ENCODE measurements around the gene AJAP1. TPM values are rescaled to one million over a fixed set of nuclear protein-coding genes. Genes with fewer than 3 reads are reported as not detected.

Gene AJAP1
- total and polyA plus RNA-seq, 2 donors (not counting 1 experiment from before 2014, with no cell fraction given): not detected

GRCh38 chr1:4699376-4700301, 45.2 kb downstream of the AJAP1 start:
- intact Hi-C loops (cut with micrococcal nuclease): no loop called here
- DNase-seq (no peak), ATAC-seq (ENCODE audit: low read depth) (no peak)
- Histone ChIP-seq H3K9me3 (ENCODE audit: control extremely low read depth in 1 of 3, control insufficient read depth in 2 of 3, insufficient read depth in 1 of 3, low read length in 2 of 3) (peaks cover 0 to 16% (median 0%) of the 10 kb centered on the region in 3 donors), H2AFZ (ENCODE audit: insufficient read depth, low read depth, low read length, poor library complexity, severe bottlenecking) (no peak overlapping the region), H3K9ac (ENCODE audit: low read length) (no peak overlapping the region), H3K4me1 (ENCODE audit: control insufficient read depth in 2 of 2, insufficient read depth in 2 of 2, low read length in 2 of 2) (no peaks in the 10 kb centered on the region), H3K79me2 (ENCODE audit: control insufficient read depth, insufficient read depth, low read length) (no peaks in the 10 kb centered on the region), H3K36me3 (replicated peaks in 1 of 2; ENCODE audit: control extremely low read depth in 1 of 2, control insufficient read depth in 1 of 2, extremely low read depth in 1 of 2, insufficient read depth in 2 of 2, low read length in 1 of 2) (no peaks in the 10 kb centered on the region), H3K27me3 (replicated peaks in 1 of 4; ENCODE audit: control extremely low read depth in 1 of 4, control insufficient read depth in 3 of 4, insufficient read depth in 4 of 4, low read length in 3 of 4) (no peaks in the 10 kb centered on the region), H3K27ac (ENCODE audit: low read length in 2 of 2) (no peak overlapping the region), H3K4me3 (ENCODE audit: control extremely low read depth in 1 of 5, extremely low read depth in 1 of 5, insufficient read depth in 1 of 5, low read depth in 2 of 5, low read length in 4 of 5) (no peak overlapping the region), H4K20me1 (ENCODE audit: control insufficient read depth, insufficient read depth, low read length, poor library complexity, severe bottlenecking) (no peaks in the 10 kb centered on the region), H3K4me2 (replicated peaks; ENCODE audit: low read depth, low read length, poor library complexity, severe bottlenecking) (no peak overlapping the region)
- TF ChIP-seq EZH2 (IDR thresholded peaks at IDR 0.05; ENCODE audit: borderline replicate concordance, insufficient read depth, low read depth, low read length, poor library complexity, severe bottlenecking) (no peak), CTCF (IDR thresholded peaks at IDR 0.05) (no peak)
- 78% methylated on average over 13 of the region's 21 CpGs for WGBS (ENCODE audit: insufficient coverage)
- Mint-ChIP-seq H3K4me3 (no peak overlapping the region), H3K27me3 (no peaks in the 10 kb centered on the region), H3K27ac (no peak overlapping the region), H3K4me1 (no peaks in the 10 kb centered on the region), H3K9me3 (ENCODE audit: insufficient read depth) (no peaks in the 10 kb centered on the region)
- ChIA-PET POLR2A (no interaction called here), CTCF (no interaction called here)

GRCh38 chr1:4700801-4701200, 46.4 kb downstream of the AJAP1 start:
- no peak overlapping the region for H3K4me3 ChIP-seq (ENCODE audit: control extremely low read depth in 1 of 5, extremely low read depth in 1 of 5, insufficient read depth in 1 of 5, low read depth in 2 of 5, low read length in 4 of 5)
- WGBS (ENCODE audit: insufficient coverage): 85% methylated on average over 13 of the region's 13 CpGs
- Mint-ChIP-seq H3K27ac (no peak overlapping the region), H3K9me3 (ENCODE audit: insufficient read depth) (no peaks in the 10 kb centered on the region), H3K4me3 (no peak overlapping the region), H3K4me1 (no peaks in the 10 kb centered on the region), H3K27me3 (no peaks in the 10 kb centered on the region)
- no peak overlapping the region for H3K27ac ChIP-seq (ENCODE audit: low read length in 2 of 2)
- intact Hi-C loops (cut with micrococcal nuclease): no loop called here
- H3K4me2 ChIP-seq (replicated peaks; ENCODE audit: low read depth, low read length, poor library complexity, severe bottlenecking): no peak overlapping the region
- no peak overlapping the region for H2AFZ ChIP-seq (ENCODE audit: insufficient read depth, low read depth, low read length, poor library complexity, severe bottlenecking)
- ATAC-seq (ENCODE audit: low read depth): no peak
- ChIA-PET POLR2A (no interaction called here), CTCF (no interaction called here)
- H3K79me2 ChIP-seq (ENCODE audit: control insufficient read depth, insufficient read depth, low read length): no peaks in the 10 kb centered on the region
- H3K9ac ChIP-seq (ENCODE audit: low read length): no peak overlapping the region
- DNase-seq: no peak
- H3K27me3 ChIP-seq (replicated peaks in 1 of 4; ENCODE audit: control extremely low read depth in 1 of 4, control insufficient read depth in 3 of 4, insufficient read depth in 4 of 4, low read length in 3 of 4): no peaks in the 10 kb centered on the region
- TF ChIP-seq EZH2 (IDR thresholded peaks at IDR 0.05; ENCODE audit: borderline replicate concordance, insufficient read depth, low read depth, low read length, poor library complexity, severe bottlenecking): no peak
- no peak for TF ChIP-seq CTCF (IDR thresholded peaks at IDR 0.05)
- H3K9me3 ChIP-seq (ENCODE audit: control extremely low read depth in 1 of 3, control insufficient read depth in 2 of 3, insufficient read depth in 1 of 3, low read length in 2 of 3): peaks cover 0 to 16% (median 0%) of the 10 kb centered on the region in 3 donors
- no peaks in the 10 kb centered on the region for H4K20me1 ChIP-seq (ENCODE audit: control insufficient read depth, insufficient read depth, low read length, poor library complexity, severe bottlenecking)
- H3K36me3 ChIP-seq (replicated peaks in 1 of 2; ENCODE audit: control extremely low read depth in 1 of 2, control insufficient read depth in 1 of 2, extremely low read depth in 1 of 2, insufficient read depth in 2 of 2, low read length in 1 of 2): no peaks in the 10 kb centered on the region
- H3K4me1 ChIP-seq (ENCODE audit: control insufficient read depth in 2 of 2, insufficient read depth in 2 of 2, low read length in 2 of 2): no peaks in the 10 kb centered on the region

Measured in B cell (primary cell).